H9 (cell line): ENCODE results near the gene CD1C. TPM values are rescaled to one million over a fixed set of nuclear protein-coding genes. Genes with fewer than 3 reads are reported as not detected.
"Not testable (repeated sequence)": the region's sequence is repeated elsewhere in the genome, so short reads cannot be mapped to it uniquely, and the experiment has no call there.

ENCODE experiments used
- DNase-seq: peaks from one replicate; pipeline ENCODE4 v3.0.0-alpha.2; 2017
- H2AFZ ChIP-seq: one replicate; pipeline ENCODE4 v1.6.1; 2013; ENCODE audit warnings: mild to moderate bottlenecking, low read length, control low read depth, moderate library complexity
- H2AK5ac ChIP-seq: 2 replicates; pipeline ENCODE4 v1.6.1; 2013; ENCODE audit warnings: low read length, control low read depth, mixed read lengths; ENCODE audit not compliant: insufficient read length
- H2BK120ac ChIP-seq: one replicate; pipeline ENCODE4 v1.6.1; 2013; ENCODE audit warnings: low read depth, mild to moderate bottlenecking, low read length, control low read depth, inconsistent platforms; ENCODE audit not compliant: poor library complexity, severe bottlenecking
- H2BK12ac ChIP-seq: 2 replicates; pipeline ENCODE4 v1.6.1; 2013; ENCODE audit warnings: low read length, control low read depth, mixed read lengths, low read depth; ENCODE audit not compliant: insufficient read length
- H2BK15ac ChIP-seq: 2 replicates; pipeline ENCODE4 v1.6.1; 2013; ENCODE audit warnings: low read depth, low read length, control low read depth
- H2BK20ac ChIP-seq: one replicate; pipeline ENCODE4 v1.6.1; 2013; ENCODE audit warnings: low read depth, mild to moderate bottlenecking, low read length, control low read depth, inconsistent platforms; ENCODE audit not compliant: poor library complexity, severe bottlenecking
- H2BK5ac ChIP-seq: 2 replicates; pipeline ENCODE4 v1.6.1; 2013; ENCODE audit warnings: low read length, control low read depth, mixed read lengths; ENCODE audit not compliant: insufficient read length
- H3K14ac ChIP-seq: 2 replicates; pipeline ENCODE4 v1.6.1; 2013; ENCODE audit warnings: low read length, control low read depth; ENCODE audit not compliant: insufficient read depth
- H3K18ac ChIP-seq: 2 replicates; pipeline ENCODE4 v1.6.1; 2013; ENCODE audit warnings: low read depth, mild to moderate bottlenecking, mixed read lengths, low read length, control low read depth; ENCODE audit not compliant: insufficient read length
- H3K23ac ChIP-seq: 2 replicates; pipeline ENCODE4 v1.6.1; 2013; ENCODE audit warnings: low read length, control low read depth, mixed read lengths, low read depth; ENCODE audit not compliant: insufficient read length
- H3K23me2 ChIP-seq: 2 replicates; pipeline ENCODE4 v1.6.1; 2013; ENCODE audit warnings: low read depth, mild to moderate bottlenecking, mixed read lengths, low read length, control low read depth; ENCODE audit not compliant: insufficient read length, poor library complexity, severe bottlenecking
- H3K27ac ChIP-seq: 2 replicates; pipeline ENCODE4 v1.5.1; 2013; ENCODE audit warnings: low read length, control low read depth, mixed read lengths, low read depth; ENCODE audit not compliant: insufficient read length
- H3K27me3 ChIP-seq: 2 replicates; pipeline ENCODE4 v1.6.1; 2013; ENCODE audit warnings: low read length, control low read depth, inconsistent platforms; ENCODE audit not compliant: insufficient read depth
- H3K4ac ChIP-seq: 2 replicates; pipeline ENCODE4 v1.6.1; 2013; ENCODE audit warnings: low read depth, mild to moderate bottlenecking, control low read depth, inconsistent platforms, low read length, moderate library complexity
- H3K4me1 ChIP-seq: 2 replicates; pipeline ENCODE4 v1.6.1; 2013; ENCODE audit warnings: low read length, control low read depth, inconsistent platforms; ENCODE audit not compliant: insufficient read depth
- H3K4me2 ChIP-seq: 2 replicates; pipeline ENCODE4 v1.6.1; 2013; ENCODE audit warnings: low read length, control low read depth, mixed read lengths; ENCODE audit not compliant: insufficient read length, insufficient read depth
- H3K56ac ChIP-seq: 2 replicates; pipeline ENCODE4 v1.6.1; 2013; ENCODE audit warnings: low read depth, mild to moderate bottlenecking, mixed read lengths, low read length, control low read depth; ENCODE audit not compliant: insufficient read length
- H3K79me1 ChIP-seq: 2 replicates; pipeline ENCODE4 v1.6.1; 2013; ENCODE audit warnings: low read depth, mild to moderate bottlenecking, moderate library complexity, low read length, control low read depth, inconsistent platforms; ENCODE audit not compliant: insufficient read depth, poor library complexity, severe bottlenecking
- H3K79me2 ChIP-seq: 2 replicates; pipeline ENCODE4 v1.6.1; 2013; ENCODE audit warnings: low read length, control low read depth, inconsistent platforms; ENCODE audit not compliant: insufficient read depth
- H3K9ac ChIP-seq: 2 replicates; pipeline ENCODE4 v1.6.1; 2013; ENCODE audit warnings: low read length, control low read depth, mixed read lengths; ENCODE audit not compliant: insufficient read length; ENCODE audit errors: extremely low read depth
- H3K9me3 ChIP-seq: one replicate; pipeline ENCODE4 v1.6.1; 2013; ENCODE audit warnings: low read depth, low read length, inconsistent platforms; ENCODE audit not compliant: control insufficient read depth
- H3T11ph ChIP-seq: one replicate; pipeline ENCODE4 v1.6.1; 2013; ENCODE audit warnings: mild to moderate bottlenecking, low read length, control low read depth, inconsistent platforms
- H4K20me1 ChIP-seq: one replicate; pipeline ENCODE4 v1.6.1; 2013; ENCODE audit not compliant: control insufficient read depth, insufficient read length, insufficient read depth
- H4K5ac ChIP-seq: 2 replicates; pipeline ENCODE4 v1.6.1; 2013; ENCODE audit warnings: low read depth, mild to moderate bottlenecking, mixed read lengths, low read length, control low read depth; ENCODE audit not compliant: insufficient read length
- H4K8ac ChIP-seq: replicated peaks from 2 replicates; pipeline ENCODE4 v1.6.1; 2013; ENCODE audit warnings: low read length, control low read depth, mixed read lengths, low read depth; ENCODE audit not compliant: insufficient read length
- H4K91ac ChIP-seq: 2 replicates; pipeline ENCODE4 v1.6.1; 2013; ENCODE audit warnings: low read depth, mild to moderate bottlenecking, moderate library complexity, mixed read lengths, low read length, control low read depth; ENCODE audit not compliant: insufficient read length
- H3K27ac Mint-ChIP-seq, 3 experiments: 2 replicates in 2 of 3; 3 replicates in 1 of 3; pipeline ENCODE4 v1.8.0; 2020 to 2021; ENCODE audit warnings: mixed read lengths in 3 of 3, mild to moderate bottlenecking in 1 of 3, moderate library complexity in 1 of 3
- H3K27me3 Mint-ChIP-seq: 2 replicates; pipeline ENCODE4 v1.8.0; 2021; ENCODE audit warnings: low read depth, mild to moderate bottlenecking, moderate library complexity, mixed read lengths
- H3K36me3 Mint-ChIP-seq, 3 experiments: 2 replicates in 2 of 3; 3 replicates in 1 of 3; pipeline ENCODE4 v1.8.0; 2020 to 2021; ENCODE audit warnings: low read depth in 3 of 3, mixed read lengths in 3 of 3; ENCODE audit not compliant: insufficient read depth in 1 of 3
- H3K4me1 Mint-ChIP-seq, 2 experiments: 2 replicates each; pipeline ENCODE4 v1.8.0; 2020; ENCODE audit warnings: mixed read lengths in 2 of 2
- H3K4me3 Mint-ChIP-seq, 2 experiments: 2 replicates in 1 of 2; 3 replicates in 1 of 2; pipeline ENCODE4 v1.8.0; 2020 to 2021; ENCODE audit warnings: mild to moderate bottlenecking in 2 of 2, mixed read lengths in 2 of 2, moderate library complexity in 1 of 2
- H3K9me3 Mint-ChIP-seq, 2 experiments: 2 replicates in 1 of 2; 3 replicates in 1 of 2; pipeline ENCODE4 v1.8.0; 2020; ENCODE audit warnings: mild to moderate bottlenecking in 2 of 2, mixed read lengths in 2 of 2, moderate library complexity in 1 of 2
- CTCF ChIP-seq: fragments of 200-600 bp; sonication (generic); conservative IDR thresholded peaks from 3 replicates; pipeline ENCODE4 v1.8.0; 2021; ENCODE audit warnings: antibody characterized with exemption, mild to moderate bottlenecking
- WGBS: extraction: QIAGEN DNeasy Blood & Tissue Kit; methylation state at CpG from one replicate; pipeline ENCODE4 v1.1.7; 2013; ENCODE audit warnings: missing lambda C conversion rate, low lambda C conversion rate, mixed read lengths; ENCODE audit not compliant: insufficient read length; ENCODE audit errors: extremely low coverage; 5-methylcytosine and 5-hydroxymethylcytosine counted together
- total RNA-seq: library from RNA; stranded (reverse); gene quantifications from 2 replicates; pipeline ENCODE4 v1.2.1, GENCODE V29; 2021

The CD1C gene
- total RNA-seq, 1 experiment from 2014 or later = not detected

- Histone ChIP-seq H3K9ac (no peak overlapping the region), H2AFZ (no peak overlapping the region), H3K79me2 (no peaks in the 10 kb centered on the region), H3K79me1 (no peaks in the 10 kb centered on the region), H2AK5ac (no peak overlapping the region), H2BK5ac (no peak overlapping the region), H3K18ac (no peak overlapping the region), H3K23ac (no peak overlapping the region), H3K9me3 (no peaks in the 10 kb centered on the region), H3K14ac (no peak overlapping the region), H3K27me3 (no peaks in the 10 kb centered on the region), H2BK15ac (no peak overlapping the region), H2BK20ac (no peak overlapping the region), H3K4ac (no peak overlapping the region), H3K27ac (no peak overlapping the region), H3K56ac (no peak overlapping the region), H3T11ph (no peak overlapping the region), H4K20me1 (no peaks in the 10 kb centered on the region), H4K8ac (no peak overlapping the region), H2BK12ac (no peak overlapping the region), H3K23me2 (no peaks in the 10 kb centered on the region), H4K91ac (no peak overlapping the region), H3K4me1 (no peaks in the 10 kb centered on the region), H4K5ac (no peak overlapping the region), H3K4me2 (no peak overlapping the region), H2BK120ac (no peak overlapping the region)
- no peak for TF ChIP-seq CTCF
- Mint-ChIP-seq H3K27me3 (no peaks in the 10 kb centered on the region), H3K4me1 (no peaks in the 10 kb centered on the region), H3K27ac (no peak overlapping the region), H3K4me3 (no peak overlapping the region), H3K9me3 (no peaks in the 10 kb centered on the region), H3K36me3 (no peaks in the 10 kb centered on the region)
- no peak for DNase-seq
Measured at GRCh38 chr1:158255656-158256055, 34.1 kb upstream of the CD1C start.

- not testable (repeated sequence) for H3K27me3 Mint-ChIP-seq, H4K91ac ChIP-seq, H3K79me2 ChIP-seq, H3K4me3 Mint-ChIP-seq, H3K27me3 ChIP-seq, H4K5ac ChIP-seq, H3K18ac ChIP-seq, H3K23ac ChIP-seq, H3T11ph ChIP-seq, H3K9me3 ChIP-seq, H3K4me1 ChIP-seq, H3K4ac ChIP-seq, H4K8ac ChIP-seq, H3K56ac ChIP-seq, H4K20me1 ChIP-seq, H3K27ac ChIP-seq, H3K9ac ChIP-seq, H2BK20ac ChIP-seq, H3K27ac Mint-ChIP-seq, H3K4me1 Mint-ChIP-seq, H3K9me3 Mint-ChIP-seq, H2BK15ac ChIP-seq, H3K79me1 ChIP-seq, H3K14ac ChIP-seq, DNase-seq, H2AK5ac ChIP-seq, H2AFZ ChIP-seq, H2BK120ac ChIP-seq, H3K4me2 ChIP-seq, H3K36me3 Mint-ChIP-seq, H3K23me2 ChIP-seq, H2BK12ac ChIP-seq, H2BK5ac ChIP-seq
- no CpG with 5 or more reads among the region's 9 CpGs for WGBS
Measured at GRCh38 chr1:158256747-158257146, 33.0 kb upstream of the CD1C start.
